Measurements from ENCODE around the gene SLIT3.

Gene SLIT3

GRCh38 chr5:169095410-169095960 is 205.5 kb downstream of the SLIT3 start:
- Mint-ChIP-seq H3K27me3 (ENCODE audit: low read depth) (no peaks in the 10 kb centered on the region), H3K4me3 (no peak overlapping the region), H3K36me3 (ENCODE audit: low read depth) (no peaks in the 10 kb centered on the region), H3K4me1 (ENCODE audit: low read depth) (no peaks in the 10 kb centered on the region), H3K27ac (no peak overlapping the region), H3K9me3 (no peaks in the 10 kb centered on the region)
- no peak for DNase-seq (ENCODE audit: low spot score)

DNA sequence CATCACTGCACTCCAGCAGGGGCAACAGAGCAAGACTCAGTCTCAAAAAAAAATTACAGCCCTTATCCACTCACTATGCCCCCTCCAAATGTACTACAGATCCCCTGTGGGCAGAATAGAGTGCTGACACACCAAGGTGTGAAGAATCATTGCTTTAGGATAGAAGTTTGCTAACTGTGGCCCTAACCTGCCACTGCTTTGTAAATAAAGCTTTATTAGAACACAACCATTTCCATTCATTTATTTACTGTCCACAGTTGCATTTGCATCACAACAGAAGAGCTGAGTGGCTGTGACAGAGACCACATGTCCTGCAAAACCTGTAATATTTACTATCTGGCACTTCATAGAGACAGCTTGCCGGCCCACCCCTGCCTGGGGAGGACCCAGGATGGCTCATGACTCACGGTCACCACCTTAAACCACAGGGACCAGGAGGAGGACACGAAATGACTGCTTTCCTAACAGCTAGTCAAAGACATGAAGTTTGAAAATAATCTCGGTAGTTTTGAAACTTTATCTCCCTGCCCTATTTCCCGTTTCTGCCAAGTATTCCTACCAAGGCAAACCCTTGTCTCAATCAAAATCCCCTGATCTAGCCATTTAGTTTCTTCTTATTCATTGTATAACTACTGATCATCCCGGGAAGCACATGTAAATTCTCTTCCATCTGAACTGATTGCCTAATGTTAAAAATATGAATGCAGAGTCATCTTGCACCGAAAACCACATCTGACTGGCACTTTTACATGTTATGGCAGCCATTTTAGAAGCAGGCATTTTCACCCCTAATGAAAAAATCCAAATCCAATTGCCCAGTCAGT is 206.1 kb downstream of the SLIT3 start:
- H3K27me3 Mint-ChIP-seq (ENCODE audit: low read depth): no peaks in the 10 kb centered on the region
- H3K4me1 Mint-ChIP-seq (ENCODE audit: low read depth): no peaks in the 10 kb centered on the region
- no peaks in the 10 kb centered on the region for H3K36me3 Mint-ChIP-seq (ENCODE audit: low read depth)
- no peak overlapping the region for H3K27ac Mint-ChIP-seq
- no peaks in the 10 kb centered on the region for H3K9me3 Mint-ChIP-seq
- H3K4me3 Mint-ChIP-seq: no peak overlapping the region
- no peak for DNase-seq (ENCODE audit: low spot score)

GRCh38 chr5:169091396-169091980 is 209.5 kb downstream of the SLIT3 start:
- Mint-ChIP-seq H3K4me1 (ENCODE audit: low read depth) (no peaks in the 10 kb centered on the region), H3K27ac (no peak overlapping the region), H3K36me3 (ENCODE audit: low read depth) (no peaks in the 10 kb centered on the region), H3K27me3 (ENCODE audit: low read depth) (no peaks in the 10 kb centered on the region), H3K9me3 (no peaks in the 10 kb centered on the region), H3K4me3 (no peak overlapping the region)
- no peak for DNase-seq (ENCODE audit: low spot score)

GRCh38 chr5:169089343-169089742 is 211.6 kb downstream of the SLIT3 start:
- no peaks in the 10 kb centered on the region for H3K4me1 Mint-ChIP-seq (ENCODE audit: low read depth)
- H3K4me3 Mint-ChIP-seq: no peak overlapping the region
- H3K27ac Mint-ChIP-seq: no peak overlapping the region
- no peaks in the 10 kb centered on the region for H3K9me3 Mint-ChIP-seq
- H3K36me3 Mint-ChIP-seq (ENCODE audit: low read depth): no peaks in the 10 kb centered on the region
- no peak for DNase-seq (ENCODE audit: low spot score)
- H3K27me3 Mint-ChIP-seq (ENCODE audit: low read depth): no peaks in the 10 kb centered on the region

- Mint-ChIP-seq H3K27ac (no peak overlapping the region), H3K27me3 (ENCODE audit: low read depth) (no peaks in the 10 kb centered on the region), H3K4me3 (no peak overlapping the region), H3K36me3 (ENCODE audit: low read depth) (no peaks in the 10 kb centered on the region), H3K9me3 (no peaks in the 10 kb centered on the region), H3K4me1 (ENCODE audit: low read depth) (no peaks in the 10 kb centered on the region)
- DNase-seq (ENCODE audit: low spot score): no peak
Observed at GRCh38 chr5:169088028-169088725, 212.8 kb downstream of the SLIT3 start.

GRCh38 chr5:169085636-169086035 is 215.3 kb downstream of the SLIT3 start:
- H3K4me1 Mint-ChIP-seq (ENCODE audit: low read depth): no peaks in the 10 kb centered on the region
- H3K27me3 Mint-ChIP-seq (ENCODE audit: low read depth): no peaks in the 10 kb centered on the region
- H3K36me3 Mint-ChIP-seq (ENCODE audit: low read depth): no peaks in the 10 kb centered on the region
- H3K4me3 Mint-ChIP-seq: no peak overlapping the region
- no peak for DNase-seq (ENCODE audit: low spot score)
- H3K9me3 Mint-ChIP-seq: no peaks in the 10 kb centered on the region
- no peak overlapping the region for H3K27ac Mint-ChIP-seq

GRCh38 chr5:169085212-169085611 is 215.7 kb downstream of the SLIT3 start:
- Mint-ChIP-seq H3K4me1 (ENCODE audit: low read depth) (no peaks in the 10 kb centered on the region), H3K27ac (no peak overlapping the region), H3K27me3 (ENCODE audit: low read depth) (no peaks in the 10 kb centered on the region), H3K9me3 (no peaks in the 10 kb centered on the region), H3K4me3 (no peak overlapping the region), H3K36me3 (ENCODE audit: low read depth) (no peaks in the 10 kb centered on the region)
- no peak for DNase-seq (ENCODE audit: low spot score)

DNA sequence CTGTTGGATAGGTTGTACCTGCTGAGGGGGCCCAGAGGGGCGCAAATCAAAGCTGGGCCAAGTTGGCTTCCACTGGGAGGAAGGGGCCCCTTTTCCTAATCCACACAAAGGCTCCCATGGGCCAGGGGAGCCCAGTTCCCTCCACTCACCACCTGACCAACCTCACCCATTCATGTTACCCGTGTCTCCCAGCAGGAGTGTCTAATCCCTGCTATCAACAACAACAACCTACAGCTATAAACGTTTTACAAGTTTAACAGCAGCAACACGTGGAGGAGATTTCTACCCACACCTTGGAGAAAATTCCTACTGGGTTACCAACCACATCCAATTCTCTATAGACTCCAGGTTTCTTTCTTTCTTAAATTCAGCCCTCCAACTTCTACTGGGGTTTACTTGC is 216.2 kb downstream of the SLIT3 start:
- no peaks in the 10 kb centered on the region for H3K9me3 Mint-ChIP-seq
- H3K4me1 Mint-ChIP-seq (ENCODE audit: low read depth): no peaks in the 10 kb centered on the region
- DNase-seq (ENCODE audit: low spot score): no peak
- H3K4me3 Mint-ChIP-seq: no peak overlapping the region
- H3K27ac Mint-ChIP-seq: no peak overlapping the region
- H3K36me3 Mint-ChIP-seq (ENCODE audit: low read depth): no peaks in the 10 kb centered on the region
- H3K27me3 Mint-ChIP-seq (ENCODE audit: low read depth): no peaks in the 10 kb centered on the region

DNA sequence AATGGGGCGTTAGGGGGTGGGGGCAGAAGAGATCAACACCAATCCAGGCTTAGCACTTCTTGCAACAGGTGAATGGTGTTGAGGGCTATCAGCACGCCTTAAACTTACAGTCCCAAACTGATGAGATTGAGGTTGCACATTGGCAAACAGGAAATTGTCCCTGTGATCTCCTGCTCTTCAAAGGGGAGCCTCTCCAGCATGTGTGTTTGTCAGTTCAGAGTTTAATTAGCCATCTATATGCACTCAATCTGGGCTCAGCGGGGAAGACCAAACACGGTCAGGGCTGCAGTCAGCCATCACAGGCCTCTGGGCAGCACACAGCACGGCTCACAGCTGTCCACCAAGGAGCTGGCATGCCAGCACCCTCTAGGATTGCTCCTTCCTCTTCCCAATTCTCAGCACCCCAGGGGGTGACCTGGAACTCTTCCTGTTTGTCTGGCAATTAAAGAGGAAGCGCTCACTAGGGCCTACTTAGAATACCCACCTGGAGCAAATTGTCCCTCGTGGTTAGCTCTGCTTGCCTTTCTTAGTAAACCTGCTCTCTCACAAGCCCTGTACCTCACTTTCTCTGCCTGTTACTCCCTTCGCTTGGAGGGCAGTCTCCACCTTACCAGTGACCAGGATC is 217.4 kb downstream of the SLIT3 start:
- H3K27ac Mint-ChIP-seq: no peak overlapping the region
- no peaks in the 10 kb centered on the region for H3K27me3 Mint-ChIP-seq (ENCODE audit: low read depth)
- H3K4me1 Mint-ChIP-seq (ENCODE audit: low read depth): no peaks in the 10 kb centered on the region
- no peak overlapping the region for H3K4me3 Mint-ChIP-seq
- no peaks in the 10 kb centered on the region for H3K9me3 Mint-ChIP-seq
- DNase-seq (ENCODE audit: low spot score): no peak
- H3K36me3 Mint-ChIP-seq (ENCODE audit: low read depth): no peaks in the 10 kb centered on the region

DNA sequence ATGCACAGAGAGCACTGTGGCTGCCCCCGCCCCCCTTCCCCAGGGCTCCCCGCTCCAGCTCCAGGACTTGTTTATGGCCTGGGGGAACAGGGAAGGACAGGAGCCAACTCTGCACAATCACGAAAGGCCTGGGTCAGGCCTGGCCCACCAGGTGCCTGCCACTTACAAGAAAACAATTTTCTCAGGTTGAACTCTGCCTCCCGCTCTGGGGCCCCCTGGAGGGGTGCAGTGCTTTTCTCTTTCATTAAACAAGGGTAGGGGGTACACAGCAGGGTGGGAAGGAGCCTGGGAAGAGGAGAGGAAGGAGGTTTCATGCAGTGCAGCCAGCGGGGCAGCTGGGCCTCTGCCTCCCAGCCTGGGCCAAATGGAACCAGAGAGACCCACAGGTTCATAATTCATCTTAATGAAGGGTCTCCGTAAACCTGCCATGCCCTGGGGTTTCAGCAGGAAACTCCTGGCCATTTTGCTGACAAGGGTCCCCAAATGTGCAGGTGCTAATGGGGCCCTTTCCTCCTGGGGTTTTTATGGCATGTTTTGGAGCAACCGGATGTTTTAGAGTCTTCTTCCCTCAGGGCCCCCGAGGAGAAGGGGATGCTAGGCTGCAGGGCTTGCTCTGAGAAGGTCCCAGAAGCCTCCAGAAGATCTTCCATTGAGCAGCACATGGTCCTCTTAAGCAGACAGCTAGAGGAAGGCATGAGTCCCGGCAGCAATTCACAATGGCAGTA is 219.8 kb downstream of the SLIT3 start:
- H3K36me3 Mint-ChIP-seq (ENCODE audit: low read depth): no peaks in the 10 kb centered on the region
- H3K4me3 Mint-ChIP-seq: no peak overlapping the region
- no peak for DNase-seq (ENCODE audit: low spot score)
- peaks cover 2% of the 10 kb centered on the region for H3K27me3 Mint-ChIP-seq (ENCODE audit: low read depth)
- H3K4me1 Mint-ChIP-seq (ENCODE audit: low read depth): no peaks in the 10 kb centered on the region
- H3K27ac Mint-ChIP-seq: no peak overlapping the region
- no peaks in the 10 kb centered on the region for H3K9me3 Mint-ChIP-seq

DNA sequence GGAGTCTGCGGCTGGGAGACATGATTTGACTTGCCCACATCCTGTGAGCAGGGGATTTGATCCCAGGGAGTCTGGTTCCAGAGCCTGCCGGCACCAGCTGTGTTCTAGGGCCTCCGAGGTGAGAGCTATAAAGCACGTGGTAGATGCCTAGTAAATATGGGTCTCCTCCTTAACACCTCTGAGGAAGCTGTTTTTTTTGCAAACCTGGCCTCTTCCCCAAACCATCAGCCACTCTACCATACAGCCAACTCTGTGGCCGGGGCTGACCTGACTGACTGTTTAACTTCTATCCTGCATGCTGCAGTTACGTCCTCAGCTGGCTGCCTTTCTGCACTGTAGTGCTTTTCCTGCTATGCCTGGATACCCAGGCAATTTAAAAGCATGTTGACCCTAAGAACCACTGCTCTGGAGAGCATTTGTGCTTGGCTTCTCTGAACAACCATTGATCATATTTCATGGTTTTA is 220.5 kb downstream of the SLIT3 start:
- no peaks in the 10 kb centered on the region for H3K9me3 Mint-ChIP-seq
- H3K4me1 Mint-ChIP-seq (ENCODE audit: low read depth): no peaks in the 10 kb centered on the region
- H3K27ac Mint-ChIP-seq: no peak overlapping the region

GRCh38 chr5:169079697-169080096 is 221.2 kb downstream of the SLIT3 start:
- no peak overlapping the region for H3K4me3 Mint-ChIP-seq
- H3K27me3 Mint-ChIP-seq (ENCODE audit: low read depth): peaks cover 2% of the 10 kb centered on the region
- H3K27ac Mint-ChIP-seq: no peak overlapping the region
- no peaks in the 10 kb centered on the region for H3K4me1 Mint-ChIP-seq (ENCODE audit: low read depth)
- no peaks in the 10 kb centered on the region for H3K9me3 Mint-ChIP-seq
- no peak for DNase-seq (ENCODE audit: low spot score)
- H3K36me3 Mint-ChIP-seq (ENCODE audit: low read depth): no peaks in the 10 kb centered on the region

More for the DNA sequence above, 220.5 kb downstream of the SLIT3 start:
- Mint-ChIP-seq H3K4me3 (no peak overlapping the region), H3K36me3 (ENCODE audit: low read depth) (no peaks in the 10 kb centered on the region), H3K27me3 (ENCODE audit: low read depth) (peaks cover 2% of the 10 kb centered on the region)
- DNase-seq (ENCODE audit: low spot score): no peak

DNA sequence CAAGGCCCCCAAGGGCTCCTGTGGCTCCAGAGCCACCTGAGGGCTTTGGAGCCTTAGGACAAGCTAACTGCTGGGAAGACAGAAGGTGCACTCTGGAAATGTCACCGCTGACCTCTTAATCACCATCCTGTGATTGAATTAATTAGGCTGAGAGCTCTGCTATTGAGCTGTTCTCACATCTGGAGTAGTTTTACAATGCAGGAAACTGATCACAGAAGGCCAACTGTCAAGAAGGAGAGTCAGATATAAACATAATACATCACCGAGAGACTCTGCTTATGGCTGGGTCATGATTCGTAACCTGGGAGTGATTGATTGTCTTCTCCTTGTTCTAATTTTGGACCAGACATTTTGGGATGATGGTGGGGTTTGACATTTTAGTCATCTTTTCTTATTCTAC is 226.1 kb downstream of the SLIT3 start:
- no peak for DNase-seq (ENCODE audit: low spot score)
- Mint-ChIP-seq H3K4me1 (ENCODE audit: low read depth) (no peaks in the 10 kb centered on the region), H3K27ac (no peak overlapping the region), H3K9me3 (no peaks in the 10 kb centered on the region), H3K27me3 (ENCODE audit: low read depth) (peaks cover 4% of the 10 kb centered on the region), H3K4me3 (no peak overlapping the region), H3K36me3 (ENCODE audit: low read depth) (no peaks in the 10 kb centered on the region)

Measured in T-helper 2 cell treated with Interferon-gamma antibody and Interleukin-4, amounts not matched to agents 5 μg/mL and 100 μg/mL, for 36 hours (primary cell).